Measurements from ENCODE around the gene ZNF710.

Gene ZNF710

GRCh38 chr15:90037961-90038631, 37.0 kb downstream of the ZNF710 start:
- in situ Hi-C loops (cut with MboI; ENCODE audit: low sequenced_read_pairs) = no loop called here

GRCh38 chr15:90038632-90039095, 37.5 kb downstream of the ZNF710 start:
- in situ Hi-C loops (cut with MboI; ENCODE audit: low sequenced_read_pairs) = no loop called here

DNA sequence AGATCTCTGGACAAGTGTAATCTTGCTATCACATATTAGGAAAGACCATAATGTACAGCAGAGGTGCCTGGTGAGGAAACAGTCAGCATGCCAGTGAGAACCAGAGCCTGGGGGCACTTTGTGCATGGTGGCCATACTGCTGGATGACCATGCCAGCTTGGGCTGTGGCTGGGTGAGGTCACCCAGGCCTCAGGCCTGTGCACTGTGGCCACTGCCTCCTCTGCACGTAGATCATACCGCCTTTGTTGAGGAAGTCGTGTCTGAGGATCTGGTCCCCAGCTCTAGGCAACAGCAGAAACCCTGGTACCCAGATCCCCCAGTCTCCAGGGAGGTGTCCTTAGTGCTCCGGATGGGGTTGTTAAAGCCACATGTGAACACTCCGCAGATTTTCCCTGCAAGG, 38.9 kb downstream of the ZNF710 start:
- in situ Hi-C loops (cut with MboI; ENCODE audit: low sequenced_read_pairs) = no loop called here

GRCh38 chr15:90040618-90041017, 39.5 kb downstream of the ZNF710 start:
- in situ Hi-C loops (cut with MboI; ENCODE audit: low sequenced_read_pairs) = no loop called here

DNA sequence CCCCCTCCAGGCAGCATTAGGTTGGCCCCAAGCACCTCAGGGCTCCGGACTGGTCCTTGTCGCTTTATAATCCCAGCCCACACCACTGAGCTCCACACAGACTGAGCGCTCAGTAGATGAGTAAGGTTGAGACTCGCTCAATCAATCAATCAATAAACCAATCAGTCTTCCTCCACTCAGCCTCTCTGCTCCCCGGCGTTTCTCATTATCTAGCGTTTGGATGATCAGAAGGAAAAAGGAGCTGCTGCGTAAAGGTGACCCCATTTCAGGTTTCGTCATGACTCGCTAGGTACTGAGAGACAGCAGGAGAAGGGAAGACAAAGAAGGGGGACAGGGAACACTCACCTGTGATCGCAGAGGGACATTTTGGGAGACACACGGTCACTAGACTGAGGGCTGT, 41.2 kb downstream of the ZNF710 start:
- in situ Hi-C loops (cut with MboI; ENCODE audit: low sequenced_read_pairs) = no loop called here

GRCh38 chr15:90042766-90043529, 41.8 kb downstream of the ZNF710 start:
- in situ Hi-C loops (cut with MboI; ENCODE audit: low sequenced_read_pairs) = no loop called here

GRCh38 chr15:90043530-90044010, 42.4 kb downstream of the ZNF710 start:
- in situ Hi-C loops (cut with MboI; ENCODE audit: low sequenced_read_pairs) = no loop called here

- in situ Hi-C loops (cut with MboI; ENCODE audit: low sequenced_read_pairs) = no loop called here
Observed at GRCh38 chr15:90044191-90044590, 43.1 kb downstream of the ZNF710 start.

DNA sequence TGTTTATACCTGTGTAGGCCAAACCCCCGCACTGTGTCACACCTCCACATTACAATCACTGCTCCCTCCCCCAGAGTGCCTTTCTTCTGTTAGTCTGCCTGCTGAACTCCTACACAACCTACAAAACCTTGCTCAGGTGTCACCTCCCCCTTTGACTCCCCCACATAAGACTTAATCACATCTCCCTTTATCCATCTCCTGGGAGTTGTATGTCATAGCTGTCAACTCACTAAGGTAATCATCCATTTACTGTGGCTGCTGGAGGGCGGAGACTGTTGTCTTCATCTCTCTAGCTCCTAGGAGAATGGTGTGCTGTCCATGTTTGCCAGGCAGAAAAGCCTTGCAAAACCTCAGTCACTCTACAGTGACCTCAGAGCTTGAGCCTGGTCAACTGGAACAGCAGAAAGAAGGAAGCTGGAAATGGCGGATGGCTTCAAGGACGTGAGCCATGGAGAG, 43.8 kb downstream of the ZNF710 start:
- in situ Hi-C loops (cut with MboI; ENCODE audit: low sequenced_read_pairs) = no loop called here

DNA sequence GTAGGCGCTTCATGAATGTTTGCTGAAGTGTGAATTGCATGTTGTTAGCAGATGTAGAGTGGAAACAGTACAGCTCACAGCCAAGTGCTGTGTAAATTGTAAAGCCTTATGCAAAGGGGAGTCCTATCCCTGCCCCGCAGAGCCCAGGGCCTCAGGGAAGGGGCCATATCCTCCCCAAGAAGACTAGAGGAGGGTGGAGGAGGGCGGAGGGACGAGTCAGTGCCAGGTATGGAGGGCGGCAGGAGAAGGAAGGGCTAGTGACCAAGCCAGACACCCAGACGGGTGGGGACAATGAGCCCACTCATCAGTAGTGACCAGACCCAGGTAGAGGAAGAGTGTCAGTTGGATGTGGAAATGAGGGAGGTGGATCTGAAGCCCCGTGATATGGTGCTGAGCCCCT, 45.2 kb downstream of the ZNF710 start:
- in situ Hi-C loops (cut with MboI; ENCODE audit: low sequenced_read_pairs) = no loop called here

DNA sequence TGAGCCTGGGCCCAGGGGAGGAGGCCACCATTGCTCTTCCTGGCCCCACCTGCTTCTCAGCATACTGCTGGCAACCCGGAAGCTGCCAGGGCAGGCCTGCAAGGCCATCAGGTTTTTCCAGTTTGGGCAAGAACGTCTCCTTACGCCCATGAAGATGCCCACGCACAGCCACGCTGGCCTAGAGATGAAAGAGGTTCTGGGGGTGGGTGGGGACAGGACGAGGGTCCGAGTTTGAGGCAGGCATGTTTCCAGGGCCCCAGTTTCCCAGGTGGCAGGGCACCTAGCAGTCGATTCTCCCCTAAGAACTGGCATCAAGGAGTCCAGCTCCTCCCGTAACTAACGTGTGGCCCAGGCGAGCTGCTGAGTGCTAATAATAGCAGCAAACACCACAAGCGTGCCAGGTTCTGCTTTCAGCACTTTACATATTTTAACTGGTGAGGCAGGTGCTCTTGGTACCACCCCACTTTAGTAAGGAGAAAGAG, 45.8 kb downstream of the ZNF710 start:
- in situ Hi-C loops (cut with MboI; ENCODE audit: low sequenced_read_pairs) = no loop called here

DNA sequence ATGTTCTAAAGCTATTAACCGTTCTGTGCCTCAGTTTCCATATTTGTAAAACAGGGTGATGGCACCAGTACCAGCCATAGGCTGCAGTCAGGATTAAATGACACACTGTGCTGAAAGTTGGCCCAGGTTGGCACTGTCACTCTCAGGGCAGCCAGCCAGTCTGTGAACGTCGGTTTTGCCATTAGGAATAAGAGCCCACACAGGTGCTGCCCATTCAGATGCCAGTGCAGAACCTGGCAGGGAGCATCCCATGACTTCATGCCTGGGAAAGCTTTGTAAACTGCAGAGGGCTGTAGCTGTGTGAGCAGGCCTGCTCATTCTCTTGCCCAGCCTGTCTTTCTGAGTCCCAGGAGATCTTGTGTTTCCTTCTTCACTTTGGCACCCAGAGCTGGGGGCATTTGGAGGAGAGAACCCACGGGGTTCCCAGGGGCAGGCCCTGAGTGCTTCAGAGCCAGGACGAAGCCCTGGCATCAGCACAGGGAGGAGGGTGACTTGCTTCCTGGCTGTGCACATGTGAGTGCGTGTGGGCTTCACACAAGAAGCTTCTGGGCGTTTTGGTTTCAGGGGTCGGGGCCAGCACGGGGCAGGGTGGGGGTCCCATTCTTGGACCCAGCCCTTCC, 46.9 kb downstream of the ZNF710 start:
- in situ Hi-C loops (cut with MboI; ENCODE audit: low sequenced_read_pairs) = no loop called here

DNA sequence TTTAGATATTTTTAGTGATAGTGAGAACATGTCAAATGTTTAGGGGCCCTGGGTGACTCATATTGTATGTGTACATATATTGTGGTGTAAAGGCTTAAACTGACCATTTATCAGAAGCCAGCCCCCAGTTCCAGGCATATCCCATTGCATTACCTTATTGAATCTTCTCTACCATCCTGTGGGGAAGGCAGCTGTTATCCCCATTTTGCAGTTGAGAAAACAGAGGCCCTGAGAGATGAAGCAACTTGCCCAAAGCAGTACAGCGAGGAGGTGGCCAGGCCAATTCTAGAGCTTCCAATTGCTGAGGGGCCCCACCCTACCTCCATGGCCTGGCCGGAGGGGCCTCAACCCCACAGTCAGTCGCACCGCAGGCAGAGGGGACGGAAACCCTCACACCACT, 47.9 kb downstream of the ZNF710 start:
- in situ Hi-C loops (cut with MboI; ENCODE audit: low sequenced_read_pairs) = no loop called here

DNA sequence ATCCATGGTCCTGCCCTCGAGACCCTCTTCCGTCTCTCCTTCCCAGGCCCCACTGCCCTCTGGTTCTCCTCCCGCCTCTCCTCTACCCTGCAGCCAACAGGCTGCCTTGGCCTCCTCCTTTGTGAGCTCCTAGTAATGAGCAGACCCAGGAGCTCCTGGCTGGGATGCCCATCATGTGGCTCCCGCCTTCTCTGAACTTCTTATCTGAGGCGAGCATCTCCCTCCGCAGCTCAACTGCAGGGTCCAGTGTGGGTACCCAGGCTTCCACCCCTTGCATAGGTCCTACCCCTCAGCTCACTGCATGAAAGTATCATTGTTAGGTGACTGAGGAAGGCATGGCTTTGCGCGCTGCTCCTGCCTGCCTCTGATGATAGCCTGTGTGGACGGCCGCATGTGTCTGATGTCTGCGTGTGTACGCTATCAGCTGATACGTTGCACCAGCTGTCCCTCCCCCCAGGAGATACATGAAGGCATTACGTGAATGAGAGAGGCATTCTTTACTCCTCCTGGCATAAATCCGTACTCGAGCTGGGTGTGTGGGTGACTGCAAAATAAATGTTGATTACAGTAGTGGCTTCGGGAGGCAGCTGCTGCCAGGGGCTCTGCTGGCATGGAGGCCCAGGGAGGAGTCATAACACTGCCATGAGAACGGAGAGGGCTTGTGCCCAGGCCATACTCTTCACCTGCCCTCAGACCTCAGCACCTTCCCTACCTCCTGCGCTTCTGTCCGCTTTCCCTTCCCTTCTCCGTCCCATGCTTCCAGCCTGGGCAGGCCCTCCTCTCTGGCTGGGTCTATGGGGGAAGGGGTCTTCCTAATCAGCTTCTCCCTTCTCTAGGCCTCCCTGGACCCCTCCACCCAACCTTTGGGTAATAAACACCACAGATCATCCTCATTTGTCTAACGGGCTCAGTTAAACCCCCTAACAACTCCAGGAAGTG, 48.8 kb downstream of the ZNF710 start:
- in situ Hi-C loops (cut with MboI; ENCODE audit: low sequenced_read_pairs) = no loop called here

DNA sequence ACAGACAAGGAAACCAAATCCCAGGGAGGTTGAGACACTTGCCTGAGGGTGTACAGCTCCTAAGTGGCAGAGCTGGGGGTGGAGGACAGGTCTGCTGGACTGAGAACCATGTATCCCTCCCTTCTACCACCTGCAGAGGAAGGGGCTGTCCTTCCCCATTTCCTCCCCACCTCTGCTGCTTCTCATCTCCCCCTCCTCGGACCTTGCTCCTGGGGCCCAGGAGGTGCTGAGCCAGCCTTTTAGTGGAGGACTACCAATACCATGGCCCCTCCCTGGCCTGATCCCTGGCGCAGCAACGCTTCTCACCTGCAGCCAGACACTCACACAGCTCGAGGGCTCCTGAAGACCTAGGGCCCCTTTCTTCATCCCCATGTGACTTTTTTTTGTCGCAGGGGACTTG, 50.8 kb downstream of the ZNF710 start:
- in situ Hi-C loops (cut with MboI; ENCODE audit: low sequenced_read_pairs) = no loop called here

DNA sequence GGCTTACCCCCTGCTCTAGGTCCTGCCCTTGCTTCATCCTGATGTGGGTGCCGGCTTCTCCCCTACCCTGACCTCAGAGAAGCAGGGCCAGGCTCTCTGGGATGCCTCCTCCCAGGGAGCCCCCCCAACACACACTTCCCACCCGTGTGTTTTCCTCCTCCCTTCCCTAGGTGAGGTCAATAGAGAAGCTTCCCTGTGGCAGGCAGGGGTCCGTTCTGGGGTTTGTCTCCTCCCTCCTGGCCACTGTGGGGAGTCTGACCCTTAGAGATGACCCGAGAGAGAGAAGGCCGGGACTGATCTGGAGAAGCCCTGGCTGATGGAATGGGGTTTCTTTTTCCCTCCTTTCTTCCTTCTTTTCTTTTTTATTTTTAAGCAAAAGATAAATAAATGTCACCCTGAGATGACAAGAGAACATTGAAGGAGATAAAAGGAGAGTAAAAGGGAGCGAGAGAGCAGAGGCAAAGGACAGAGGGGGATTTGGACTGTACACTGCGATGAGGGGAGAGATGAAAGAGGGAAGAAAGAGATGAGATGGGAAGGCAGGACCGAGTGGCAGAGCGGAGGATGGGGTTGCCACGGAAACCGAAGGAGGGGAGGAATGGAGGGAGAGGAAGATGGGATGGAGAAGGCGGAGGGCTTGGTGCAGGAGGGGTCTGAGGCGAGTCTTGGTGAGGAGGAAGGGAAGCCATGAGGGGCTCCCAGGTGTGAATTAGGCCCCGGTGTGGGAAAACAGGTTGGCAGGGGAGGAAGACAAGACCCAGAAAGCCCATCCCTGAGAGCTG, 52.8 kb downstream of the ZNF710 start:
- in situ Hi-C loops (cut with MboI; ENCODE audit: low sequenced_read_pairs) = no loop called here

DNA sequence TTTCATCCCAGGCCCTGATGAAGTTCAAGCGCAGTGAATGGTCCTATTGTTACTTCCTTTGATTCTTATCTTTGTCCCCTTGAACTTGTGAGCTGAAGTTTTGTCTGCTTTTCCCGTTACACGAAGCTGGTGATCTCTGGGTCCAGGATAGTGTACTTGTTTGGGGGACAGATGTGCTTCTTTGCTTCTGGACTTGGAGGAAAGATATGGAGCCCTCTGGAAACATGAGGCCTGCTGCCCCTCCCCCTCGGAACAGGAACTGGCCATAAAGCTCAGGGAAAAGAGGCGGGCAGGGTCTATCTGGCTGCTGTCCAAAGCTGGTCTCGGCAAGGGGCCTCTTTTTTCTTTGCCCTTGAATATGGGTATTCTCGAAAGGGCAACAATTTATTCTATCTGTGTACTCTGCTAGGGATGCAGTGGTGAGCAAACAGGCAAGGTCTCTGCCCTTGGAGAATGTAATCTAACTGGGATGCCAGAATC, 53.5 kb downstream of the ZNF710 start:
- in situ Hi-C loops (cut with MboI; ENCODE audit: low sequenced_read_pairs) = no loop called here

DNA sequence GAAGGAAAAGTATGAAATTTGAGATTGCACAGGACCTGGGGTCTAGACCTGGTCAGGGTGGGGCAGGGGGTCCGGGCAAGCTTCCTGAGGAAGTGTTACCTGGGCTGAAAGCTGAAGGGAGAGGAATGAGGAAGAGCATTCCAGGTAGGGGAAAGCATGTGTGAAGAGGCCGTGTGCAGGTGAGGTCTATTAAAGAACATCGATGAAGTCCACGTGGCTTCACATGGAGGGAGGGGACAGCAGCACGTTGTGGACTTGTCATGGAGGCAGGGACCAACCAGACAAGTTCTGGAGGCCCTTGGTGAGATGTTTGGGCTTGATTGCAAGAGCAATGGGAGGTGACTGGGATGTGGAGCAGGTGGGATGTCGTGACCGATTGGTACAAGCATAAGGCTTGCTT, 54.1 kb downstream of the ZNF710 start:
- in situ Hi-C loops (cut with MboI; ENCODE audit: low sequenced_read_pairs) = no loop called here

- in situ Hi-C loops (cut with MboI; ENCODE audit: low sequenced_read_pairs) = no loop called here
Observed at GRCh38 chr15:90056529-90056928, 55.4 kb downstream of the ZNF710 start.

GRCh38 chr15:90058308-90058707, 57.2 kb downstream of the ZNF710 start:
- in situ Hi-C loops (cut with MboI; ENCODE audit: low sequenced_read_pairs) = no loop called here

Data from HL-60/S4 treated with phorbol 12-myristate 13-acetate at 8.2 ng/mL for 4 days and 3 days (cell line).